NCI-H128 (cell line): ENCODE results near the gene MSMB.
"Not testable (repeated sequence)": the region's sequence is repeated elsewhere in the genome, so short reads cannot be mapped to it uniquely, and the experiment has no call there.

Experiments used
- DNase-seq: peaks from one replicate; lab custom pipeline; 2025; ENCODE audit not compliant: unreplicated experiment; lab: John Stamatoyannopoulos, UW

The MSMB gene

DNA sequence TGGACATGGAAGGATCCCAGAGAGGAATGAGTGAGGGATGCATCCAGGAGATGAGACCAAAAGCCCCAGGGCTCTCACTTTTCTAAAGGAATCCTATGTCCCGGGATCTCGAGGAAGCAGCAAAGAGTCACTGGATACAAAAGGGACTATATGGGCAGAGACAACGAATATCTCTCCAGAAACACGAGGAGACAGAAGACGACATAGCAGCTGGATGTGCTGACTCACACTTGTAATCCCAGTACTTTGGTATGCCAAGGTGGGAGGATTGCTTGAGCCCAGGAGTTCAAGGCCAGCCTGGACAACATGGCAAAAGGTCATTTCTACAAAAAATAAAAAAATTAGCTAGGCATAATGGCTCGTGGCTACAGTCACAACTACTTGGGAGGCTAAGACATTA is 24.7 kb upstream of the MSMB start:
- no peak for DNase-seq

DNA sequence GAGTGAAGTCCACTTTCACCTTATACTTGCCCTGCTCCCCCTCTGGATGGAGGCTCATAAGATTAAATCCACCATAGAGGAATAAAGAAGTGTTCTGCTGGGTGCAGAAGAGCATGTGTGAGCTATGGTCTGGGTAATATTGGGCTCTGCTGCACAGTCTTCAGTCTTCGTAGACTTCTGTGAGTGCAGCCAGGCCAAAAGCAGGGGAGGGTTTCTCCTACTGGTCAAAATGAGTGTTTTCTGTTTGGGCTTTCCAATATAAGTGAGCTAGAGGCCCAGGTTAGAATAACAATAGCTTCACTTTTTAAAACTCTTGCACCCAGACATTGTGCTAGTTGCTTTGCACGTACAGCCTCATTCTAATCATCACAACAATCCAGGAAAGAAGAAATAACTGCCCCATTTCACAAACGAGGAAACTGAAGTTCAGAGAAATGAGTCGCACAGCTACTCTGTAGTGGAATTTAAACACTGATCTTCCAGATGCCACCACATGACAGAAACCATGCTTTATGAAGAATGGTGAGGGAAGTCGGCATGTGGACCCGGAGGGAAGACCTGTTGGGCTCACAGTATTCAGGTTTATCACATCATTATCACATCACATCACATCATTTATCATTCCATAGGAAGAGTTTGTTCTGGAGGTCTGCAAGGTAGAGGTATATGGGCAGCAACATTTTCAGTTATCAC is 23.8 kb upstream of the MSMB start:
- no peak for DNase-seq

DNA sequence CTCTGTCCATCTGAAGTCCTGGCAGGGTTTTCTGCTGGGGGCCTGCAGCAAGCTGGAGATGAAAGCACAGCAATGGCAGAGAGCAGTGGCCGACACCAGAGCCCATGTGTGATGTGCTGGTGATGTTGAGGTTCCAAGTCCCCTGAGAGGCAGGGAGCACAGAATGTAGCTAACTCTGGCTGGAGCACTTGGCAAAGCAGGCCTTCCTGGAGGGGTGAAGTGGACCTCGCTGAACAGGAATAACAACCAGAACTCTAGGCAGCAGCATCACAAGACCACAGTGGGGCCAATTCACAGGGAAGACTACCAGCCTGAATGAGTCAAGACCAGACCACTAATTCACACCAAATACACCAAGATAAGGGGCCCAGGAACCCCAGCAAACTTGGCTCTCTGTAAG is 22.8 kb upstream of the MSMB start:
- no peak for DNase-seq

DNA sequence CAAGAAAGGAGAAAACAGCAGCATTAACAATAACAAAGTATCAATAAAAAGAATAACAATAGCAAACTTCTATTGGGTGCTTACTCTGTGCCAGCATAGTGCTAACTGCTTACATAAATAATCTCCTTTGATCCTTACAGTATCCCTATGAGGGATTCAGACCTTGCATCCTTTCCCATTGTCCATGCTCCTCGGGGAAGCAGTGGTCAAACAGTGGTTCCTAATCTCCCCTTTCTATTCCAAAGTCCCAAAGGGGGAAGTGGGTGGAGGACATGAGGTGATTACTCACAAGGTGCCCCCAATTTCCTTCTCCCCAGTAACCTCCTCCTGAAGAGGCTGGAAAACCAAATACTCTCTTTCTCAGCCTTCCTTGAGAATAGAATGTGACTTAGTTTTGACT is 22.0 kb upstream of the MSMB start:
- no peak for DNase-seq

DNA sequence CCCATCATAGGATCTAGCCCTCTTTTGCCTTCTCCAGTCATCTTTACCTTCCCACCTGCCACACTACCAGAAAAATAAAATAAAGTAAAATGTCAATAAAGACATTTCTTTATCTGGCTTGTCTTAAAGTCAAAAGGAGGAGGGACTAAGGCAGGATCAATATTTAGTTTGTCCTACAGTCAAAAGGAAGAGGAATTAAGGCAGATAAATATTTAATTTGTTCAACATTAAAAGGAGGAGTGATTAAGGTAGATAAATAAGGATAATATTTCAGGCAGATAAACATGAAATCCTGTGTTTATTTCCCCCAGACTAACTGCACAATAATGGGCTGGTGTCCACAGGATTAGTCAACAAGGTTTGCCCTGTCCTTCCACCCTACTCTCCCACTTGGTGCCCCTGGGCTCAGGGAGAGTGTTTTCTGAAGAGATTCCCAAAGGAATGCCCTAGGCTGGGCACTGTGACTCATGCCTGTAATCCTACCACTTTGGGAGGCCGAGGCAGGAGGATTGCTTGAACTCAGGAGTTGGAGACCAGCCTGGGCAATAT is 18.3 kb upstream of the MSMB start:
- DNase-seq, result no peak

DNA sequence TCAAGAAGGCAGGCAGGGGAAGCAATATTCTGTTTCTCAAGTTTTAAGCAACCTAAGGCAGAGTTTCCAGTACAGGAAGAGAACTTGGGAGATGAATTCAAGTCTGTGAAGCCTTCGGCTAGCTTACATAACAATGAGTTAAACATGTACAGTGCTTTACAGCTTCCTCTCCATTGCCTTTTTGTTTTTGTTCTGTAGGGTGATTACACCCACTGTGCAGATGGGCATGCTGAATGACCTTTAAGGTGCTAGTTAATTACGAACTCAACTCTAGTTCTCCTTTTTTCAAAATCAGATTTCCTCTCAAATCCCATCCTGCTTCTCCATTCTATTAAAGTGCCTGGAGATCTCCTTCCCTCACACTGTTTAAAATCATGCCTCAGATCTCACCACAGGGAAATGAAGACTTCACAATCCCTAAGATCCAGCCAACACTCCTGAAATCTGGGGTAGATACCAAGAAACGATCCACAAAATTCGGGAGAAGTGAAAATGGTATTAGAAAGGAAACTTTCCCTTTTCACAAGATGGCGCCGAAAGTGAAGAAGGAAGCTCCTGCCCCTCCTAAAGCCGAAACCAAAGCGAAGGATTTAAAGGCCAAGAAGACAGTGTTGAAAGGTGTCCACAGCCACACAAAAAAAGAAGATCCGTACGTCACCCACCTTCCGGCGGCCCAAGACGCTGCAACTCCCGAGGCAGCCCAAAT is 16.8 kb upstream of the MSMB start:
- no peak for DNase-seq

DNA sequence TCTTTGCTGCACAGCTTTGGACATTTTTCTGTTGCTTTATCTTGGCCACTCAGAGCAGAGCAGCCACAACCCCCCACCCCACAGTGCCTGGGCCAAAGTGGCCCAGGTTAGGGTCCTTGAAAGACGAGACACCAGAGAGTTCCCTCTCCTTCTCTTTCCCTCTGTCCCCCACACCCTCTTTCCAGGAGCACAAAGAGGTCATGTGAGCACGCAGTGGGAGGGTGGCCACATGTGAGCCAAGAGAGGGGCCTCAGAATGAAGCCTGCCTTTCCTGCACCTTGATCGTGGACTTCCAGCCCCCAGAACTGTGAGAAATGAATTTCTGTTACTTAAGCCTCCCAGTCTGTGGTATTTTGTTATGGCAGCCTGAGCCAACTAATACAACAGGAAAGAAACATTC is 14.6 kb upstream of the MSMB start:
- no peak for DNase-seq

DNA sequence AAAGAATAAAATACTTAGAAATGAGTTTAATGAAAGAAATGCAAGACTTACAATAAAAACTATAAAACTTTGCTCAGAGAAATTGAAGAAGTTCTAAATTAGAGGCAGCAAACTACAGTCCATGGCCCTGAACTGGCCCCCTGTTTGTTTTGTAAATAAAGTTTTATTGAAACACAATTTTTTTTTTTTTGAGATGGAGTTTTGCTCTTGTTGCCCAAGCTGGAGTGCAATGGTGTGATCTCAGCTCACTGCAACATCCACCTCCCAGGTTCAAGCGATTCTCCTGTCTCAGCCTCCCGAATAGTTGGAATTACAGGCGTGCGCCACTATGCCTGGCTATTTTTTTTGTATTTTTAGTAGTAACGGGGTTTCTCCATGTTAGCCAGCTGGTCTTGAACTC is 11.9 kb upstream of the MSMB start:
- not testable (repeated sequence) for DNase-seq

DNA sequence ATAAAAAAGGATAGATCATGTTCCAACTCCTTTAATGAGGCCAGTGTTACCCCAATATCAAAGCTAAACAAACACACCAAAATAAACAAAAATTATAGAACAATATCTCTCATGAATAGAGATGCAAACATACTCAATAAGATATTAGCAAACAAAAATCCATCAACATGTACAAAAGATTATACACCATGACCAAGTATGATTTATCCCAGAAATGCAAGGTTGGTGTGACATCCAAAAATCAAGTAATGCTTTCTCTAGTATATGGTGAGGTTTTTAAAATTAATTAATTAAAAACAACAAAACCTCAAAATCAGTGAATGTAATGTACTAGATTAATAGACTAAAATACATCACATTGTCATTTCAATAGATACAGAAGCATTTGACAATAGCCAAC is 11.0 kb upstream of the MSMB start:
- DNase-seq, result no peak

DNA sequence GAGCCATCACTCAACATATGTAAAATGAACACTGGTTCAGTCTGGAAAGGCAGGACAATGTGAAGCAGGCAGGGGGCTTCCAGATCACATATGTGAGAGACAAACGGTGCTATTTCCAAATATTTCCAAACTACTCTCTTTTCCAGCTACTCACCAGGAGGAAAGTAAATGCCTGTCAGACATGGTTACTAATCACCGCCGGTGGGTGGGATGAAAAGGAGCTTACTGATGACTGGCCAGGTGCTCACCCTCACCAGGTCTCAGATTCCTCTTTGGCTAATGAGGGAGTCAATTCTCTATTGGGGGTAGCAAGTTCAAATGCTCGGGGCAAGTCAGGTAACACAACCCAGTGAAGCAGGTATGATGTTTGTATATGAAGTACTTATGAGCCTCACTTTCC is 9.7 kb upstream of the MSMB start:
- DNase-seq, result no peak

DNA sequence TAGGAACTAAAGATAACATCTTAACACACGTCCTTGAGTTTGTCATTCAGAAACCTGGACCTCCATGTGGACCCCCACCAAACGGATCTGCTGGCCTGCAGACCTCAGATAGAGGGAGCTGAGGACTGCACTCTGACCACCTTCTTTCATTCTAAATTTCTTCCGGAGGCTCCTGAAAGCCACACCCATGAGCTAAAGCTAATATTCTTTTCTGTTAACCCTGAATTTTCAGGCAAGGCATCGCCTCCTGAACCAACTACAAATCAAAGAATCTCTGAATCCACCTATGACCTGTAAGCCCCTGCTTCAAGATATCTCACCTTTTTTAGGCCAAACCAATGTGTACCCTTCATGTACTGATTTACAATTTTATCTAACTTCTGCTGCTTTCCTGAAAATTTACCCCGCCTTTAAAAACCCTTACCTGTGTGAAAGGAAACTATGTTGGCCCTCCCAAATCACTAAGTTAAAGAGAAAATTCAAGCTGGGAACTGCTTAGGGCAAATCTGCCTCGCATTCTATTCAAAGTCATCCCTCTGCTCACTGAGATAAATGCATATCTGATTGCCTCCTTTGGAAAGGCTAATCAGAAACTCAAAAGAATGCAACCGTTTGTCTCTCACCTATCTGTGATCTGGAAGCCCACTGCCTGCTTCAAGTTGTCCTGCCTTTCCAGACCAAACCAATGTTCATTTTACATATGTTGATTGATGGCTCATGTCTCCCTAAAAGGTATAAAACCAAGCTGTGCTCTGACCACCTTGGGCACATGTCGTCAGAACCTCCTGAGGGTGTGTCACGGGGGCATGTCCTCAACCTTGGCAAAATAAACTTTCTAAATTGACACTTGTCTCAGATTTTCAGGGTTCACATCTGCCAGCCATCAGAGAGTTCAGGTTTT is 7.7 kb upstream of the MSMB start:
- no peak for DNase-seq

DNA sequence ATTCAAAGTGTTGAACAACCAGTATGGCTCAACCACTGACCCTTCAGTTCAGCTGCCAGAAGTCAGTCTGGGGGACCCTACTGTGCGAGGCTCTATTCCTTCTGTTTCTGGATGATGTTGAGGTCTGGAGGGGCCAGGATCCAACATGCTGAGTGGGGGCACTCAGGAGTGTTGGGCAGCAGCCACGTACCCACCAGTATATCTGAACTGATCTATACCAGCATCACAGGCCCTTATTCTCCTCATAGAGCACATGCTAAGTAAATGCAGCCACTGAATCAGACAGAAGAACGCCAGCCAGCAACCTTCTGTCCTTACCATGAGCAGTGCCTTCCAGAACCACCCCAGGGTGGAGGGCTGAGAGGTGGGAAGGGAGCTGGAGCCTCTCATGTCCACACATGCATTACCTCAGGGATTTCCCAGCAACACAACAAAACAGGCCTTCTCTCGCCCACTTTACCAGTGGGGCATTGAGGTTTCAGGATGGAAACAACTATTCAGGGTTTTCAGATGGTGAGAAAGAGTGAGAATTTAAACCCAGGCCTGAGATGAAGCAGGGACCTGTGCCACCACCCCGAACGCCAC is 6.8 kb upstream of the MSMB start:
- no peak for DNase-seq

DNA sequence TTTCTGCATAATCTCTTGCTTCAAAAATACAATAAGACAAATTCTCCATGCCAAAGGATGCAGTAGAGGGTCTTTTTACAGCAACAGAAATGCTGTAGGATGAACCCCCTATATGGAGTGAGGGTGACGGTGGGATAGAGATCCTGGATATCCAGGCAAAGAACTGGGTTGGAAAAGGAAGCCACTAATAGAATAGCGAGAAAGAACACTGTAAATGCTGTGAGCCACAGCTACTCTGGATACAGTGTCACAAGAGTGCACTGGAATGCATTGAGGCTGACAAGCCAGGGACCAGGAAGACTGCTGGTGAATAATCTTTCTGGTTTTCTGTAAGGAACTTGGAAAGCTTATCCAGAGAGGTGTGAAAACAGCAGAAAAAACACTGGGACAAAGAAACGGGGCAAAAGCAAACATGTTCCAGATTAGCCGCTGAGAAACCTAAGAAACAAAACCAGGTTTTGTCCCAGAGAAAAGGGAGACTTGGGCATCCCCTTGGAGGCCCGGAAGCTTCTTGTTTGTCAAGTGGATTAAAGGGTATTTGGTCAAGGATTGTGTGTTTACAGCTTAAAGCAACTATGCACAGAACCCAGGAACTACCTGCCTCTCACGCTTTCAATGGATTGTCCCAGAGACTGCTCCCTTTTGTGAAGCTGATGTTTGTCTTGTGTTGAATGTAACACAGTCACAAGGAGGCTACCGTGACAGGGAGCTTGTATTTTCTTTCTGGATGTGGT is 6.2 kb upstream of the MSMB start:
- no peak for DNase-seq

DNA sequence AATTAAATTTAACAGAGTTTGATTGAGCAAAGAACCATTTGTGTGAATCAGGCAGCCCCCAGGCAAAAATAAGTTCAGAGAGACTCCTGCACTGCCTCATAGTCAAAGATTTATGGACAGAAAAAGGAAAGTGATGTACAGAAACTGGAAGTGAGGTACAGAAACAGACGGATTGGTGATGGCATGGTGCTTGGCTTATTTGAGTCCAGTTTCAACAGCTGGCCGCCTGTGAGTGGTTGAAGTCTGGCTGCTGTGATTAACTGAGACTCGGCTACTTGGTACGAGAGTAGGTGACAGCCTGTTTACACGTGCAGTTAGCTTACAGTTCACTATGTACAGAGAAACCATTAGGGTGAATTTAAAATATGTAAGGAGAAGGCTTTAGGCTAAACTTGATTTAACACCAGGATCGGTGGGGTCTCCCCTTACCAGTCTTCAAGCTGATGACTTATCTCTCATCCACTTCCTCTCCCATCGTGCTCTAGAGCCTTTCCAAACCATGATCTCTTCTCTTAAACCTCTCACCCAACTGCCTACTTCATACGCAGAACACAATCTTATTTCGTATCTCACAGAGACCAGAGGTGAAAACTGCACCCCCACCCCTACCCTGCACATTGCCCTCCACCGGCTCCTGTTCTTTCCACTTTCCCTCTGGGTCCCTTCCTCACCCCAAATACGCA is 5.0 kb upstream of the MSMB start:
- DNase-seq, result no peak

DNA sequence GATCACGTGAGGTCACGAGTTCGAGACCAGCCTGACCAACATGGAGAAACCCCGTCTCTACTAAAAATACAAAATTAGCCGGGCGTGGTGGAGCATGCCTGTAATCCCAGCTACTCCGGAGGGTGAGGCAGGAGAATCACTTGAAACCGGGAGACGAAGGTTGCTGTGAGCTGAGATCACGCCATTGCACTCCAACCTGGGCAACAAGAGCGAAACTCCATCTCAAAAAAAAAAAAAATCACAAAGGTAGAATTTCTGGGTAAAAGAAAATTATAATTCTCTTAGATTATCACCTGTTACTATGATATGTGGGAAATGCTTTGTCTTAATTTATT is 3.4 kb upstream of the MSMB start:
- not testable (repeated sequence) for DNase-seq

DNA sequence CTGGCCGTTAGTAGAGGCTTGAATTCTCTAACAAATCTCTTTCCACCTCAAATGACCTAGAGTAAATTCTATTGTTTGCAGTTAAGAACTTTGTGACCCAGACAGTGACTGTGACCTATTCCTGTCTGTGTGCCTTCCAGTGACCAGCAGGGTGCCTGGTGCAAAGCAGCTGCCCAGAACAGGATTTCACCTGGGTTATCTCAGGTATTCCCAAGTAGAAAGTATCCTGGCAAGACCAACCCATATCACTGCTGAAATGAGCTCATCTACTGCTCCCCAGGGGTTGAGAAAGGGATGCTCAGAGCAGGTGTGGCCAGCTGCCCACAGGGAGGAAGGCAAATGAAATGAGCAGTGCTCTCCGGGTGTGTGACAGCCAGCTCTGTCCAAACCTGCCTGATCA is 2.1 kb upstream of the MSMB start:
- DNase-seq, result no peak

DNA sequence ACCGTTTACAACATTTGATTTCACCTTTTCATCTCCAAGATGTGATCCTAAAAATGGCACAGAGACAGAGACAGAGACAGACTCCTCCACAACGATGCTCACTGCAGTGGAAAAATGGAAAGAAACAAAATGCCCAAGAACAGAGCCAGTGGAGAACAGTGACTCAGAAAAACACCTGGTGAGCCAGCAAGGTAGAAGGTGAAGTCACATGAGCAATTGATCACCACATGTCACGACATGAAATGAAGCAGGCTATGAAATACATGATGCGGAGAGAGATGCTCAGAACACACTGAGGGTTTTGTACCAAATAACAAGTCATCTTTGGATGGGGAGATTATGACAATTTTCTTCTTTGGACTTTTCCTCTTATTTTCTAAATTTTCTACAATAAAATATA is 3.5 kb downstream of the MSMB start:
- no peak for DNase-seq

DNA sequence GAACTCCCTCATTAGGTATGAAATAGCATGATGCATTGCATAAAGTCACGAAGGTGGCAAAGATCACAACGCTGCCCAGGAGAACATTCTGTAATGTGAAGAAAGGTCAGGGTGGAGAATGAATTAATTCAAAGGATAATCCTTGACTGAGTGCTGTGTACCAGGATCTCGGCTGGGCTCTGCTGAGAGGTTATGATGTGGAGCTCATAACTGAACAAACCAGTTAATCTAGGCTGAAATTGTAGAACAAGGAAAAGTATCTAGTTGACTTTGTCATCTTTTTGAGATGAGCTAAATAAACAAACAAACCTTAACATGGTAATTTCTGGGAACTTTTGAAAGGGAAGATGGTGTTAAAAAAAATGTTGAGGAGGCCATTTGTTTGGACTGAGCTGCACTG is 6.1 kb downstream of the MSMB start:
- no peak for DNase-seq

DNA sequence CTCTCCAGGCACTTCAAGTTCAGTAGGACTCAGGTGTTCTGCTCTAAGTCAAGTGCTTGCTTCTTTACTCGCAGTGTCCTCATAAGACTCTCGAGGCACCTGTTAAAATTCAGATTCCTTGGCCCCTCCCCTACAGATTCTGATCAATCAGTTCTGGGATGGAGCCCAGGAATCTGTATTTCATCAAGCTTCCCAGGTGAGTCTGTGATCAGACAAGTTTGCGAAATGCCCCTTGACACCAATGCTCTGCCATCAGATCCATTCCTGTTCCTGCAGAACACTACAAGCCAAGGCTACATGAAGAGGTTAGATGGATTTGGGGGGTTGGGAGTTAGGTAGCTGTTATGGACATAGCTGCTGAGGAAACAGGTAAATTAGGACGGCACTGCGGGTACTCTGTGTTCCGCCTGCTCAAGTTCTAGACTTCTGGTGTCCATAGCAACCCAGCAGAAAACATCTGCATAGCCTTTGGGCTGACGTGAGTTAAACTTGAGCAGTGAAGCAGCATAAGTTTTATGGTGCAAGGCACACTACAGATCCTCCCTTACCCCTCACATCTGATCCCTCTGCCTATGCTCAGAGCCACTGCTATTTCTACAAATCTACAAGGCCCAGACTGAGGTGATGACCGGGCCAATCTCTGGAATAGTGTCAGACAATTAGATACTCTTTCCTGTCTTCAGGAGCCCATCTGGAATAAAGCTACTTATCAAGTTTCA is 8.8 kb downstream of the MSMB start:
- no peak for DNase-seq
